Stimulated activated CD4-positive, alpha-beta T cell treated with anti-CD3 and anti-CD28 coated beads, Interleukin-12 subunit alpha, Interleukin-12 subunit beta, amount 100 ng/mL, for 4 hours (primary cell): ENCODE measurements around the gene PSD4.

ENCODE experiments used
- DNase-seq: peaks from one replicate; pipeline ENCODE4 v3.0.0-alpha.2; 2020

PSD4 gene

GRCh38 chr2:113209646-113210171 lies 35.9 kb downstream of the PSD4 start:
- DNase-seq = no peak

- no peak for DNase-seq
These were observed 37.7 kb downstream of the PSD4 start for GRCh38 chr2:113211226-113212105.

GRCh38 chr2:113212245-113213060 lies 38.7 kb downstream of the PSD4 start:
- no peak for DNase-seq

- no peak for DNase-seq
These were observed 39.5 kb downstream of the PSD4 start for GRCh38 chr2:113213061-113213930.

DNA sequence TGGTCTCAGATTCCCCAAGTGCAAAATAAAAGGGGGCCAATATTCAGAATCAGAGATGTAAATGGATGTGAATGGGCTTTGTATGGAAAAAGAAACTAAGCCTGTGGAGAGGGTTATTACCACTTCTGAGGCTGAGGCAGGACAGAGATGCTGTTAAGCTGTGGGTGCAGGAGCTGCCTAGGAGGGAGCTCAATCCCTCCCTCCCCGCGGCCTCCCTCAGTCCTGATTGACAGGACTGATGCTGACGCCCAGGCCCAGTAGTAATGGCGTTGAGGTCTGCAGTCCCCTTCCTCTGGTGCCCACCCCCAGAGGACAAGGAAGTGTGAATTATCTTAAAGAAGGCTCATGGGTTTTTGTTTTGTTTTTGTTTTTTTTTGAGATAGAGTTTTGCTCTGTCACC lies 40.4 kb downstream of the PSD4 start:
- no peak for DNase-seq

- no peak for DNase-seq
These were observed 41.3 kb downstream of the PSD4 start for GRCh38 chr2:113215056-113215455.

- DNase-seq = no peak
These were observed 42.5 kb downstream of the PSD4 start for GRCh38 chr2:113216321-113216720.

- no peak for DNase-seq
These were observed 43.2 kb downstream of the PSD4 start for GRCh38 chr2:113216891-113217454.

DNA sequence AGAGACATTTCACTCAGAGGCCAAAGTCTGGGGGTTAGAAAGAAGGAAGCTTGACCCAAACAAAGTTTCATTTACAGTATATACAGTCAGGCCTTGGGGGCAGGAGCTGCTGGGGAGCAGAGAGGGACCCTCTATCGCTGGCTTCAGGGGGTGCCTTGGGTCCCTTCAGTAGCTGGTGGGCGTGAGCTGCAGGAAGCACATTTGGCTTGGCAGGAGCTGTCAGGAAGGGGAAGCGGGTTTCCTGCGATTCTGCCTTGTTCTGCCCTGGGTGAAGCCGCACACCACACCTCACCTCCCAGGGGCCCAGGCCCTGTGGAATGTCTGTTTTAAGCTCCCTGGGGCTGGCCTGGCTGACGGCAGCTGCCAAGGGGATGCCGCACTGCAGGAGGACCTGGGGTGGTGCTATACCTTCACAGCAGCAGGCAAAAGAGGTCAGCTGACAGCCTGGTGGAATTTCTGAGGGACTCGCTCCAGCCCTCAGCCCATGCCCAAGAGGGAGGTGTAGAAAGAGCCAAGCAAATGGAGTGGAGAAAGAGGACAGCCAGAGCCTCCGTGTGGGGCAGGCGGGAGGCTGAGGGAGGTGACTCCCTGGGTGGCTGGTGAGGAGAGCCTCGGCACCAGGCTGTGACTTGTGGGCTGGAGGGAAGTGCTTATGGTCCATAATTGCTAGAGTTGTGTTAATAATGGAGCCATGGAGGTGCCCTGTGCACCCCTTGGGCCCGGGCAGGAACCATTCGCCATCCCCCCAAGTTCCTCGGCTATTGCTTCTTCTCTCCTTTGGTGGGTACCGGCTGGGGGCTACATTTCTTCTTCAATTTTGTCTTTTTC lies 43.9 kb downstream of the PSD4 start:
- no peak for DNase-seq

GRCh38 chr2:113218283-113219091 lies 44.7 kb downstream of the PSD4 start:
- no peak for DNase-seq

DNA sequence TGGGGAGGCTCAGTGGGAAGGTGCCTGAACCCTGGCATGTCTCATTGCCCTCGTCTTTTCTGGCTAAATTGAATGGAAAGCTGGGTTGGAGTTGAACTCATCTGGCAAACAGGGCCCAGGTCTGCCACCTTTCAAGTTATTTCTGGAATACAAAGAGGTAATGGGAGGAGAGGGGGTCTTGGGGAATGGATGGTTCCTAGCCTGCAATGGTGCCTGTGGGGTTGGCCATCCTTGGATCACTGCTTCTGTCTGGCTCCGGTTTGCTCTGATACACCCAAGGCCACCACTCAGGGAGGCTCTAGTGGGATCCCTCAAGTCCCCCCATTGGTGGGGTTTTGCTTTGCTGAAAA lies 45.3 kb downstream of the PSD4 start:
- DNase-seq = no peak

DNA sequence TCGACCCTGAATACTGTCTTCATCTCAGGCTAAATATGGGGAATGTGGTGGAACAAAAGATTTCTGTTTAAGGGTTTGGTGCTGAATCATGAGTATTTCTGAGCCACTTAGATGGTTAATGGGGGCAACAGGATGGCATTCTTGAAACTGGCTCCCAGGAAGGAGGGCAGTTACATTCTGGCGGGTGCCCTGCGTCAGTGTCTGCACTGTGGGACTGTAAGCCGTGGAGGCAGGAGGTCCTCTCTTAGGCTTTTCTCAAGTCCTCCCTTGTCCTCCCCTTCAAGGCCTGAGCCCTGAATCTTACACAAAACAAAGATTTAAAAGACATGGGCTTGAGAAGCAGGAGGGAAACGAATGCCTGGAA lies 45.7 kb downstream of the PSD4 start:
- no peak for DNase-seq

DNA sequence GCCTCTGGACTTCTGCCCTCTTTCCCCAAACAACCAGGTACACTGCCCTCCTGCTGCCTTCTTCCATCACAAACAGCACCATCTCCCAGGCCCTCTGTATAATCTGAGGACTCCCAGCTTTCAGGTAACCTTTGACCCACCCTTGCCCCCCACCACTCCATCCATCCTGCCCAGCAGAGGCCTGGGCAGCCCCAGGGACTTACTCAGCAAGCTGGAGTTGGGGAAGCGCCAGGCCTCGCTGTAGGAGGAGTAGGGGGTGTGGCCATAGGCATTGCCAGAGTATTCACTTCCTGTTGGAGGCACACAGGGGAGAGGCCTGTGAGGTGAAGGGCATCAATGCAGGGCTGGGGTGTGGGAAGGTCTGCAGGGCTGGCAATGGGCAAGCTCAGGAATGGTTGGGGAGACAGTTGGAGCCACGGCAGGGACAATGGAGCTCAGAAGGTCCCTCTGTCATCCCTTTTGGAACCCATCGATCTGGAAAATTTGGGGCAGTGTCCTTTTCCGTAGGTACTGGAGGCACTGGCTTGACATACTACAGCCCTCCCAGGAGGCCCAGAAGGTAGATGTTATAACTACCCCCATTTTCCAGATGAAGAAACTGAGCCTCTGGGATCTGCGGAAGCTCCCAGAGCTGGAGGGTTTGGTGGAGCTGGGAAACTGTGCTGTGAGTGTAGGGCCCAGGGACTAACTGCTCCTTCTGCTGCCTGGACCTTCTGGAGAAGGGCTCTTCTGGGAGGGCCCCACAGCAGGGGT lies 46.3 kb downstream of the PSD4 start:
- no peak for DNase-seq

DNA sequence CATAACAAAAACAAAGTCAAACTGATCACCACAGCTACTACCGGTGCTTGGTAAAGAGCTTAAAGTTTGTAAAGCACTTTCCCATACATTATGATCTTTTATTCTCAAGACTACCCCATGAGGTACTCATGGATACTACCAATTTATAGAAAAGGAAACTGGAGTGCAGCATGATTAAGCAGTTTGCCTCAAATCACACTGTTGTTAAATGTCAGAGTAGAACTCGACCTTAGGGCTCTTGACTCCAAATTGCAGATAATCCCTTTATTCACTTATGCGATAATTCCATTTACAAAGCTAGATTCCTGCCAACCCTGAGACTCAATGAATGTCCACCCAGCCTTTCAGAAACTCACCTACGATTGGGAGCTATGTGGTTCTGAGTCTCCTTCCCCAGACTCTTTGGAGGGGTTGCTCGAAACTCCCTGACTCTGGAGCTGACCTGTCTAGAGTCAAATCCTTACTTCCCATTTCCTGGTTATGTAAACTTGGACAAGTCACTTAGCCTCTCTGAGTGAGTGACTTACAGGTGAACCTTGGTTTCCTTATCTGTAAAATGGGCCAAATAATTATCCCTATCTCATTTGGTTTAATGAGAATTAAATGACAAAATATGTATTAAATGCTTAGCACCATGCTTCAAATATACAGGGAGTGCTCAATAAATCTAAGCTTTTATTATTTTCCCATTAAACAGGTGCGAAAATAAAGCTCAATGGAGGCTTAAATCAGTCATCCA lies 47.4 kb downstream of the PSD4 start:
- DNase-seq = no peak

DNA sequence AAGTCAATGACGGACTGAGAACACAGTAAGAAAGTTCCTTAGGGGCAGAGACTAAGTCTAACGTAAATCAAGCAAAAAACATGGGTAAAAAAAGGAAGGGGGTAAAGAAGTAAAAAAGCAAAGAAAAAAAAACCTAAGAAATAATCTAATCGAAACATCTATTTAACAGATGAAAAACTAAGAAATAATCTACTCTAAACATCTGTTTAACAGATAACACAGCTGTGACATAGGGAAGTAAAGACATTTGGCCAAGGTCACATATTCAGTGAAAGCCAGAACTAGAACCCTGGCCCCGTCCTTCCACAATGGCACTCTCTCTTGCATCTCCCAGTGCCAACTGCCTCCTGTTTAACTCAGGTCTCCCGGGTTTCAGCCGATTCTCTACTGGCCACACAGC lies 48.1 kb downstream of the PSD4 start:
- DNase-seq = no peak

- DNase-seq = no peak
These were observed 50.0 kb downstream of the PSD4 start for GRCh38 chr2:113223813-113224212.

GRCh38 chr2:113224647-113225236 lies 51.0 kb downstream of the PSD4 start:
- DNase-seq = no peak

GRCh38 chr2:113225263-113226259 lies 51.8 kb downstream of the PSD4 start:
- no peak for DNase-seq
